Thyroid gland (tissue), 4 donors: Measurements from ENCODE around the gene NXN. TPM values are rescaled to one million over a fixed set of nuclear protein-coding genes. Genes with fewer than 3 reads are reported as not detected.

ENCODE experiments used
- DNase-seq, 2 donors: peaks; one replicate each; pipeline ENCODE4 v3.0.0-alpha.2; 2019
- H3K27ac ChIP-seq, 3 donors: fragments of 200-600 bp; sonication (generic); 1 replicate in 2 of 3; 2 replicates in 1 of 3; pipeline ENCODE4 v1.5.1; 2016 to 2019; ENCODE audit warnings: mild to moderate bottlenecking in 1 of 3, moderate library complexity in 1 of 3
- H3K27me3 ChIP-seq: fragments of 200-600 bp; sonication (generic); one replicate; pipeline ENCODE4 v1.5.1; 2019
- H3K36me3 ChIP-seq, 2 donors: fragments of 200-600 bp; sonication (generic); one replicate each; pipeline ENCODE4 v1.5.1; 2016 to 2019
- H3K4me1 ChIP-seq, 2 donors: fragments of 200-600 bp; sonication (generic); one replicate each; pipeline ENCODE4 v1.5.1; 2017 to 2019
- H3K4me3 ChIP-seq, 3 donors: fragments of 200-600 bp; sonication (generic); replicated peaks in 1 of 3; 1 replicate in 2 of 3; 2 replicates in 1 of 3; pipeline ENCODE4 v1.5.1; 2016; ENCODE audit warnings: mild to moderate bottlenecking in 1 of 3
- H3K9me3 ChIP-seq: fragments of 200-600 bp; sonication (generic); one replicate; pipeline ENCODE4 v1.5.1; 2017
- POLR2A ChIP-seq, 2 donors: fragments of 450-650 bp; IDR thresholded peaks; one replicate each; pipeline ENCODE4 v1.6.1; 2017; ENCODE audit warnings: antibody characterized with exemption in 2 of 2, mild to moderate bottlenecking in 2 of 2, moderate library complexity in 1 of 2
- WGBS, 2 donors: methylation state at CpG; one replicate each; pipeline ENCODE4 v1.1.5; 2017; 5-methylcytosine and 5-hydroxymethylcytosine counted together
- intact Hi-C: fragments of 100-400 bp; cut with DNase I; formaldehyde crosslinking; loops from one replicate; pipeline ENCODE4 v1.15.1; 2023
- total RNA-seq, 4 donors: library from RNA; depleted of rRNA; stranded (reverse); fragments of >200 nt; gene quantifications; one replicate each; pipeline ENCODE4 v1.2.3, GENCODE V29; 2016
- TF ChIP-seq, protein P1 (sequence below), 6 experiments: fragments of 200-600 bp in 3 of 6; fragments of 450-650 bp in 3 of 6; sonication (generic) in 3 of 6; IDR thresholded peaks; one replicate each; pipeline ENCODE4 v1.5.1; 2016 to 2019; ENCODE audit warnings: antibody characterized with exemption in 6 of 6, mild to moderate bottlenecking in 2 of 6, inconsistent platforms in 1 of 6, moderate library complexity in 1 of 6

The NXN gene
- total RNA-seq, 4 donors from 2014 or later: 14.5 to 18.3 (median 17.2) TPM

- H3K4me1 ChIP-seq: peaks cover 0 to 17% of the 10 kb centered on the region in 2 donors
- H3K27me3 ChIP-seq: no peaks in the 10 kb centered on the region
- no peaks in the 10 kb centered on the region for H3K9me3 ChIP-seq
- WGBS, 2 donors: 65 to 69% methylated on average over 18 of the region's 18 CpGs
- no peaks in the 10 kb centered on the region for H3K36me3 ChIP-seq
- no peak for DNase-seq
- H3K4me3 ChIP-seq: no peak overlapping the region
- TF ChIP-seq POLR2A (IDR thresholded peaks at IDR 0.05): no peak
- TF ChIP-seq, protein P1, sequence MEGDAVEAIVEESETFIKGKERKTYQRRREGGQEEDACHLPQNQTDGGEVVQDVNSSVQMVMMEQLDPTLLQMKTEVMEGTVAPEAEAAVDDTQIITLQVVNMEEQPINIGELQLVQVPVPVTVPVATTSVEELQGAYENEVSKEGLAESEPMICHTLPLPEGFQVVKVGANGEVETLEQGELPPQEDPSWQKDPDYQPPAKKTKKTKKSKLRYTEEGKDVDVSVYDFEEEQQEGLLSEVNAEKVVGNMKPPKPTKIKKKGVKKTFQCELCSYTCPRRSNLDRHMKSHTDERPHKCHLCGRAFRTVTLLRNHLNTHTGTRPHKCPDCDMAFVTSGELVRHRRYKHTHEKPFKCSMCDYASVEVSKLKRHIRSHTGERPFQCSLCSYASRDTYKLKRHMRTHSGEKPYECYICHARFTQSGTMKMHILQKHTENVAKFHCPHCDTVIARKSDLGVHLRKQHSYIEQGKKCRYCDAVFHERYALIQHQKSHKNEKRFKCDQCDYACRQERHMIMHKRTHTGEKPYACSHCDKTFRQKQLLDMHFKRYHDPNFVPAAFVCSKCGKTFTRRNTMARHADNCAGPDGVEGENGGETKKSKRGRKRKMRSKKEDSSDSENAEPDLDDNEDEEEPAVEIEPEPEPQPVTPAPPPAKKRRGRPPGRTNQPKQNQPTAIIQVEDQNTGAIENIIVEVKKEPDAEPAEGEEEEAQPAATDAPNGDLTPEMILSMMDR (IDR thresholded peaks at IDR 0.05): no peak
- peak overlapping the region; percentile 42 to 71 (median 55) for H3K27ac ChIP-seq
- intact Hi-C loops: no loop called here
Observed at GRCh38 chr17:901191-901950, 78.2 kb downstream of the NXN start.

DNA sequence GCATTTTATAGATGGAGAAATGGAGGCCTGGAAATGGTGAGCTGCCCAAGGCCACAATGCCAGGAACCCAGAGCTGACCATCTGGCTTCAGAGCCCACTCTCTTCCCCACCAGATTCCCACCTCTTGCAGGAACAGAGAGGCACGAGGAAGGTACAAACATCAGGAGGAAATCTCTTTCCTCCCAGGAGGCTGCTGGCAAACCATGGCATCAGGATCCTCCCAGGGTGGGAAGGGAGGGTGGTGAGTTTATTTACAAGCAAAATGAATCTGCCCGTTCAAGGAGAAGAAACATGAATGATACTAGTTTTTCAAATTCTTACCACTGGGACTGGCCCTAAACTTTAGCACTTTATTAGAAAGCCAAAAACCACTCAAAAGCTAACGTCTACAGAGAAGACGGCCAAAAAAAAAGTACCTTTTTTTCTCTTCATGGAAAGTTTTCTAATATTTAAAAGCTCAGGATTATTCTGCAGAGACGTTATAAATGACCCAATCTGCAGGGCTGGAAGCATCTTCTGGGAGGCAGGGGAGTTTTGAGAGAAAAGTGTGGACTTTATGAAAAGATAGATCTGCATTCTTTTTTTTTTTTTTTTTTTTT, 79.1 kb downstream of the NXN start:
- intact Hi-C loops: no loop called here
- 46 to 50% methylated on average over 5 of the region's 5 CpGs for whole genome bisulfite sequencing, 2 donors
- TF ChIP-seq POLR2A (IDR thresholded peaks at IDR 0.05): no peak
- TF ChIP-seq, protein P1 (IDR thresholded peaks at IDR 0.05): no peak
- no peaks in the 10 kb centered on the region for H3K36me3 ChIP-seq
- no peak overlapping the region for H3K4me3 ChIP-seq
- DNase-seq: no peak
- H3K27me3 ChIP-seq: no peaks in the 10 kb centered on the region
- peak overlapping the region in 1 of 3 donors; percentile 71 for H3K27ac ChIP-seq
- H3K9me3 ChIP-seq: no peaks in the 10 kb centered on the region
- peaks cover 0 to 17% of the 10 kb centered on the region in 2 donors for H3K4me1 ChIP-seq

GRCh38 chr17:897970-898619, 81.5 kb downstream of the NXN start:
- WGBS, 2 donors: 86 to 90% methylated on average over 2 to 10 of the region's 10 CpGs
- H3K9me3 ChIP-seq: no peaks in the 10 kb centered on the region
- H3K27me3 ChIP-seq: no peaks in the 10 kb centered on the region
- no peak overlapping the region for H3K27ac ChIP-seq
- TF ChIP-seq POLR2A (IDR thresholded peaks at IDR 0.05): no peak
- TF ChIP-seq, protein P1 (IDR thresholded peaks at IDR 0.05): no peak
- H3K4me3 ChIP-seq: no peak overlapping the region
- no peaks in the 10 kb centered on the region for H3K36me3 ChIP-seq
- DNase-seq: no peak
- intact Hi-C loops: no loop called here
- H3K4me1 ChIP-seq: peaks cover 0 to 17% of the 10 kb centered on the region in 2 donors

DNA sequence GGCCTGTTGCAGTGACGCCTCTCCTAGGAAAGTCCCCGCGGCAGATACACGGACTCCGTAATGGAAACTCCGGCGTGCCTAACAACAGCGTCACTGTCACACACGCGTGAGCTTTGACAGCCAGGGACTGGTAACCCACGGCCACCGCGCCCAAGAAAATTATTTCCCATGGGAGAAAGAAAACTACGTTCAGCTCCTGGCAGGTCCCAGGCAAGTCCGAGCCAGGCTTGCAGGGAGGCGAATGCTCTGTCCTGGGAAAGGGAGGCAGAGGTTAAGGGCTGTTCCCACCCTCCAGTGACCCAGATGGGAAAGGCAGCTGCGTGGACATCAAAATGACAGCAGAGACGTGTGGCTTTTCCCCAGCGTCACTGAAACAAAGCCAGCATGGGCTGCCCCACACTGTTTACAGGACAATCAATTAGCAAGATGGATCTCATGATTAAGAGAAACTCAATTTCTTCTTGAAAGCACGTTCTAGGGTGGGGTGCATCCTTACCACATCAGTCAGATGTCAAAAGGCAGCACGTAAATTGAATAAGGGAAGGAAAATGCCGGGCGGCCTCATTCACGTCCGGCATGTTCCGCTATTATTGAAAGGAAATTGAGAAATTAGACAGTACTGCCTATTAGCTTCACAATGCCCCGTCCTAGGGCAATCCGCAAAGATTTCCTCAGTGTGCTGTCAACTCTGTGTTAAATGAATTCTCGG, 82.5 kb downstream of the NXN start:
- intact Hi-C loops: no loop called here
- Histone ChIP-seq H3K4me1 (peaks cover 0 to 15% of the 10 kb centered on the region in 2 donors), H3K4me3 (no peak overlapping the region), H3K27ac (peak overlapping the region in 1 of 3 donors; percentile 40), H3K27me3 (no peaks in the 10 kb centered on the region), H3K36me3 (no peaks in the 10 kb centered on the region), H3K9me3 (no peaks in the 10 kb centered on the region)
- TF ChIP-seq POLR2A (IDR thresholded peaks at IDR 0.05): no peak
- TF ChIP-seq, protein P1 (IDR thresholded peaks at IDR 0.05): no peak
- no peak for DNase-seq
- 68 to 83% methylated on average over 29 of the region's 29 CpGs for WGBS, 2 donors
